Glutamatergic neuron (in vitro differentiated cells): ENCODE data around the gene EIF4B. TPM values are rescaled to one million over a fixed set of nuclear protein-coding genes. Genes with fewer than 3 reads are reported as not detected.
A peak's percentile ranks its signal among the peaks of the same experiment; 100 is the strongest.

ENCODE experiments used
- DNase-seq: peaks from one replicate; pipeline ENCODE4 v3.0.0; 2022
- H3K27ac Mint-ChIP-seq: one replicate; pipeline ENCODE4 v1.8.0; 2020; ENCODE audit warnings: mild to moderate bottlenecking, mixed read lengths, inconsistent platforms; ENCODE audit not compliant: unreplicated experiment
- H3K27me3 Mint-ChIP-seq: one replicate; pipeline ENCODE4 v1.8.0; 2020; ENCODE audit warnings: mild to moderate bottlenecking, moderate library complexity, mixed read lengths, inconsistent platforms; ENCODE audit not compliant: unreplicated experiment
- H3K36me3 Mint-ChIP-seq: one replicate; pipeline ENCODE4 v1.8.0; 2020; ENCODE audit warnings: mild to moderate bottlenecking, mixed read lengths, inconsistent platforms; ENCODE audit not compliant: unreplicated experiment
- H3K4me1 Mint-ChIP-seq: one replicate; pipeline ENCODE4 v1.8.0; 2020; ENCODE audit warnings: mild to moderate bottlenecking, low read depth, mixed read lengths, inconsistent platforms; ENCODE audit not compliant: unreplicated experiment
- H3K4me3 Mint-ChIP-seq: one replicate; pipeline ENCODE4 v1.8.0; 2020; ENCODE audit warnings: mild to moderate bottlenecking, mixed read lengths, inconsistent platforms; ENCODE audit not compliant: unreplicated experiment
- H3K9me3 Mint-ChIP-seq: one replicate; pipeline ENCODE4 v1.8.0; 2020; ENCODE audit warnings: mild to moderate bottlenecking, moderate library complexity, mixed read lengths, inconsistent platforms; ENCODE audit not compliant: unreplicated experiment
- total RNA-seq: library from RNA; stranded (reverse); fragmentation: NEBNext Ultra II Directional; extraction: Animal tissue kit (Norgen Biotek cat#: 25700); gene quantifications from one replicate; pipeline ENCODE4 v1.2.1, GENCODE V29; 2021; ENCODE audit not compliant: unreplicated experiment
- TF ChIP-seq, protein P1 (sequence below): fragments of 200-600 bp; sonication (generic); IDR thresholded peaks from one replicate; pipeline ENCODE4 v1.5.0; 2021; ENCODE audit not compliant: partially characterized antibody, unreplicated experiment

Gene EIF4B
- total RNA-seq, 1 donor from 2014 or later, result 283 TPM

DNA sequence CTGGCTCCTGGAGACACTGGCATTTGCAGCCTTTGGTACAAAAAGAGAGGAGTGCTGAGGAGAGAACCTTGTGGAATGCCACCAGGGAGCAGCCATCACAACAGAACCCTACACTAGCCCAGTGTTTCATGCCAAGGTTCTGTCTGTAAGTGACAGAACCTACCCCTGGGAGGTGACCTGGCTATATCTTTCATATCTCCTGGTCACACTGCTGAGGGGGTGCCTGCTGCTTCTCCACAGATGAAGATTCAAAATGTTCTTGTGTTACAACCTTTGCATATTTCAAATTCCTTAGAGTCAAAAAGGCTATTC is 12.7 kb upstream of the EIF4B start:
- no peak overlapping the region for H3K4me3 Mint-ChIP-seq
- peaks cover 2% of the 10 kb centered on the region for H3K27me3 Mint-ChIP-seq
- no peaks in the 10 kb centered on the region for H3K36me3 Mint-ChIP-seq
- TF ChIP-seq, protein P1, sequence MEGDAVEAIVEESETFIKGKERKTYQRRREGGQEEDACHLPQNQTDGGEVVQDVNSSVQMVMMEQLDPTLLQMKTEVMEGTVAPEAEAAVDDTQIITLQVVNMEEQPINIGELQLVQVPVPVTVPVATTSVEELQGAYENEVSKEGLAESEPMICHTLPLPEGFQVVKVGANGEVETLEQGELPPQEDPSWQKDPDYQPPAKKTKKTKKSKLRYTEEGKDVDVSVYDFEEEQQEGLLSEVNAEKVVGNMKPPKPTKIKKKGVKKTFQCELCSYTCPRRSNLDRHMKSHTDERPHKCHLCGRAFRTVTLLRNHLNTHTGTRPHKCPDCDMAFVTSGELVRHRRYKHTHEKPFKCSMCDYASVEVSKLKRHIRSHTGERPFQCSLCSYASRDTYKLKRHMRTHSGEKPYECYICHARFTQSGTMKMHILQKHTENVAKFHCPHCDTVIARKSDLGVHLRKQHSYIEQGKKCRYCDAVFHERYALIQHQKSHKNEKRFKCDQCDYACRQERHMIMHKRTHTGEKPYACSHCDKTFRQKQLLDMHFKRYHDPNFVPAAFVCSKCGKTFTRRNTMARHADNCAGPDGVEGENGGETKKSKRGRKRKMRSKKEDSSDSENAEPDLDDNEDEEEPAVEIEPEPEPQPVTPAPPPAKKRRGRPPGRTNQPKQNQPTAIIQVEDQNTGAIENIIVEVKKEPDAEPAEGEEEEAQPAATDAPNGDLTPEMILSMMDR, result no peak
- no peak overlapping the region for H3K27ac Mint-ChIP-seq
- DNase-seq, result no peak
- no peaks in the 10 kb centered on the region for H3K4me1 Mint-ChIP-seq
- no peaks in the 10 kb centered on the region for H3K9me3 Mint-ChIP-seq

- peaks cover 11% of the 10 kb centered on the region for H3K9me3 Mint-ChIP-seq
- H3K27ac Mint-ChIP-seq, result no peak overlapping the region
- H3K4me1 Mint-ChIP-seq, result peaks cover 8% of the 10 kb centered on the region
- TF ChIP-seq, protein P1, result no peak
- H3K4me3 Mint-ChIP-seq, result peak overlapping the region; percentile 98
- no peak for DNase-seq
- no peaks in the 10 kb centered on the region for H3K36me3 Mint-ChIP-seq
- H3K27me3 Mint-ChIP-seq, result peaks cover 12% of the 10 kb centered on the region
Observed at GRCh38 chr12:53004178-53004577, 2.1 kb upstream of the EIF4B start.

DNA sequence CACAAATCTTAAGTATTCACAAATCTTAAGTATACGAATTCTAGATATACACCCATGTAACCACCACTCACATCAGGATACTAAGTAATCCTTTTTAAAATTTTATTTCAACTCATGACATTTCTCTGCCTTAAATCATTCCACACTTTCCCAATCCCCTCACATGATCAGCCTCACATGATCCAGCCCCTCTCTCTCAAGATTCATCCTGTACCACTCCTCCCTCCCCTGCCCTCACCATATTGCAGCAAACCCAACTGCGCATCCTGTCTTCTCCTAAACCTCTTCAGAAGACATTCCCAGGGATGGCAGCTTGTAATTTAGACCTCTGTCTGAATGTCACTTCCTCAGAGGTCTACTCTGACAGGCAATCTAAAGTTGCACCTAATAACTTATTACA is 1.7 kb upstream of the EIF4B start:
- peaks cover 8% of the 10 kb centered on the region for H3K4me1 Mint-ChIP-seq
- H3K9me3 Mint-ChIP-seq, result peaks cover 11% of the 10 kb centered on the region
- H3K27me3 Mint-ChIP-seq, result peaks cover 12% of the 10 kb centered on the region
- no peak for DNase-seq
- peak overlapping the region; percentile 98 for H3K4me3 Mint-ChIP-seq
- H3K27ac Mint-ChIP-seq, result peak overlapping the region; percentile 40
- TF ChIP-seq, protein P1, result no peak
- no peaks in the 10 kb centered on the region for H3K36me3 Mint-ChIP-seq

- peak; percentile 29 for DNase-seq
- Mint-ChIP-seq H3K27me3 (peaks cover 12% of the 10 kb centered on the region), H3K27ac (peak overlapping the region; percentile 99)
Observed at GRCh38 chr12:53005215-53005985, 856 bp upstream of the EIF4B start.

GRCh38 chr12:53006810-53007309 is 604 bp downstream of the EIF4B start:
- TF ChIP-seq, protein P1, result no peak
- peaks cover 12% of the 10 kb centered on the region for H3K27me3 Mint-ChIP-seq

More at GRCh38 chr12:53005215-53005985, 856 bp upstream of the EIF4B start:
- H3K36me3 Mint-ChIP-seq, result no peaks in the 10 kb centered on the region
- peaks cover 8% of the 10 kb centered on the region for H3K4me1 Mint-ChIP-seq
- H3K4me3 Mint-ChIP-seq, result peak overlapping the region; percentile 98
- peaks cover 11% of the 10 kb centered on the region for H3K9me3 Mint-ChIP-seq
- TF ChIP-seq, protein P1, result no peak

More at GRCh38 chr12:53006810-53007309, 604 bp downstream of the EIF4B start:
- Mint-ChIP-seq H3K27ac (peak overlapping the region; percentile 99), H3K9me3 (peaks cover 11% of the 10 kb centered on the region), H3K36me3 (no peaks in the 10 kb centered on the region), H3K4me1 (peaks cover 8% of the 10 kb centered on the region), H3K4me3 (peak overlapping the region; percentile 98)
- DNase-seq, result peak; percentile 85
